HTERT RPE-1 (cell line): ENCODE measurements around the gene UQCC5.
"Not testable (repeated sequence)": the region's sequence is repeated elsewhere in the genome, so short reads cannot be mapped to it uniquely, and the experiment has no call there.

Source experiments
- in situ Hi-C: fragments of 300-500 bp; cut with MboI; formaldehyde crosslinking; loops from 4 replicates; pipeline ENCODE4 v1.14.3; 2020; ENCODE audit warnings: low sequenced_read_pairs

Gene UQCC5

DNA sequence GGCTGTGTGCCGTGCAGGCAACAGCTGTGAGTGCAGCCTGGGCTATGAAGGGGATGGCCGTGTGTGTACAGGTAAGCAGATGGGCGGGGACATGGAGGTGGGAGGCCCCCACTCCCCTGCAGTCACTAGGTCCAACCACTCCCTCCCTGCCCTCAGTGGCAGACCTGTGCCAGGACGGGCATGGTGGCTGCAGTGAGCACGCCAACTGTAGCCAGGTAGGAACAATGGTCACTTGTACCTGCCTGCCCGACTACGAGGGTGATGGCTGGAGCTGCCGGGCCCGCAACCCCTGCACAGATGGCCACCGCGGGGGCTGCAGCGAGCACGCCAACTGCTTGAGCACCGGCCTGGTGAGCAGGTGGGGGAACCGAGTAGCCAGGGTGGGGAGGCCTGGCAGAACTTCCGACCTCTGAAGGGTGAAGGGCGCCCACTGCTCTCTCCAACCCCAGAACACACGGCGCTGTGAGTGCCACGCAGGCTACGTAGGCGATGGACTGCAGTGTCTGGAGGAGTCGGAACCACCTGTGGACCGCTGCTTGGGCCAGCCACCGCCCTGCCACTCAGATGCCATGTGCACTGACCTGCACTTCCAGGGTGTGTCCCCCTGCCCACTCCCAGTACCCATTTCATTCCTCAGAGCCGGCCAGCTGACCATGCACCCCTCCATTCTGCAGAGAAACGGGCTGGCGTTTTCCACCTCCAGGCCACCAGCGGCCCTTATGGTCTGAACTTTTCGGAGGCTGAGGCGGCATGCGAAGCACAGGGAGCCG is 14.3 kb upstream of the UQCC5 start:
- in situ Hi-C loops = no loop called here

DNA sequence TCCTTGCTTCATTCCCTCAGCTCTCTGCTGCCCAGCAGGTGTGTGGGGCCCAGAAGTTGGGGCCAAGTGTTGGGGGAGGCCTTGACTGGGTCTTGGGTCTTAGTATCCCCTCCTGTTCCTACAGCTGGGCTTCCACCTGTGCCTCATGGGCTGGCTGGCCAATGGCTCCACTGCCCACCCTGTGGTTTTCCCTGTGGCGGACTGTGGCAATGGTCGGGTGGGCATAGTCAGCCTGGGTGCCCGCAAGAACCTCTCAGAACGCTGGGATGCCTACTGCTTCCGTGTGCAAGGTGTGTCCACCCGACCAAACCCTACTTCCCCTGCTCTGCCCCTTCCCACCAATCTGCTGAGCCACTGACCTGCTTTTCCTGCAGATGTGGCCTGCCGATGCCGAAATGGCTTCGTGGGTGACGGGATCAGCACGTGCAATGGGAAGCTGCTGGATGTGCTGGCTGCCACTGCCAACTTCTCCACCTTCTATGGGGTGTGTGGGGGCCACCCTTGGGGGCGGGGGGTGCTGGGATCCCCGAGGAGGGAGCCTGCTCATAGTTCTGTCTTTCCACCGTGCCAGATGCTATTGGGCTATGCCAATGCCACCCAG is 13.7 kb upstream of the UQCC5 start:
- in situ Hi-C loops = no loop called here

DNA sequence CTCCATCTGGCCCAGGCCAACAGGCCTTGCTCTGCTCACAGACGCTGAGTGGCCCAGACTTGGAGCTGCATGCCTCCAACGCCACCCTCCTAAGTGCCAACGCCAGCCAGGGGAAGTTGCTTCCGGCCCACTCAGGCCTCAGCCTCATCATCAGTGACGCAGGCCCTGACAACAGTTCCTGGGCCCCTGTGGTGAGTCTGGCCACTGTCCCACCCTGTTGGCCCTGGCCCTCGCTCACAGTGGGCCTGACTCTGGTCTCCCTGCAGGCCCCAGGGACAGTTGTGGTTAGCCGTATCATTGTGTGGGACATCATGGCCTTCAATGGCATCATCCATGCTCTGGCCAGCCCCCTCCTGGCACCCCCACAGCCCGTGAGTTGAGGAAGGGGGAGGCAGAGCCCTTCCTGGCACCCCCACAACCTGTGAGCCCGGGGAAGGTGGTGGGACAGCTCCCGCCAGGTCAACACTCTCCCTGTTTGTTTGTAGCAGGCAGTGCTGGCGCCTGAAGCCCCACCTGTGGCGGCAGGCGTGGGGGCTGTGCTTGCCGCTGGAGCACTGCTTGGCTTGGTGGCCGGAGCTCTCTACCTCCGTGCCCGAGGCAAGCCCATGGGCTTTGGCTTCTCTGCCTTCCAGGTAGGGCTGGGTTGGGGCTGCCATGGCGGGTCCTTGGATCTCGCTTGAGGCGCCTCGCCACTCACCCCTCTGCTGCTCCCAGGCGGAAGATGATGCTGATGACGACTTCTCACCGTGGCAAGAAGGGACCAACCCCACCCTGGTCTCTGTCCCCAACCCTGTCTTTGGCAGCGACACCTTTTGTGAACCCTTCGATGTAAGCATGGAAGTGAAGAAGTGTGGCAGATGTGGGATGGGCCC is 12.8 kb upstream of the UQCC5 start:
- in situ Hi-C loops = no loop called here

DNA sequence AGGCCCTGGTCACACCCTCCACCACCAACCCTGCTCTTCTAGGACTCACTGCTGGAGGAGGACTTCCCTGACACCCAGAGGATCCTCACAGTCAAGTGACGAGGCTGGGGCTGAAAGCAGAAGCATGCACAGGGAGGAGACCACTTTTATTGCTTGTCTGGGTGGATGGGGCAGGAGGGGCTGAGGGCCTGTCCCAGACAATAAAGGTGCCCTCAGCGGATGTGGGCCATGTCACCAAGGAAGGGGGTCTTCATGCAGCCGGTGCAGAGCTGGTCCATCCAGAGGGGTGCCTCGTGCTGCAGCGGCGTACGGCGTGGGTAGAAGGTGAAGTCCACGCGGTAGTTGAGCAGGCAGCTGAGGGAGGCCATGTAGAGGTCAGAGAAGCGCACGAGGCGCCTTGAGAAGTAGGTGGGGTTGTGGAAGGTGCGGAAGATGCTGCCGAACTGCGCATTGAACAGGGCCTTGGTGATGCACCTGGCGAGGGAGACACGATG is 12.1 kb upstream of the UQCC5 start:
- in situ Hi-C loops = no loop called here

DNA sequence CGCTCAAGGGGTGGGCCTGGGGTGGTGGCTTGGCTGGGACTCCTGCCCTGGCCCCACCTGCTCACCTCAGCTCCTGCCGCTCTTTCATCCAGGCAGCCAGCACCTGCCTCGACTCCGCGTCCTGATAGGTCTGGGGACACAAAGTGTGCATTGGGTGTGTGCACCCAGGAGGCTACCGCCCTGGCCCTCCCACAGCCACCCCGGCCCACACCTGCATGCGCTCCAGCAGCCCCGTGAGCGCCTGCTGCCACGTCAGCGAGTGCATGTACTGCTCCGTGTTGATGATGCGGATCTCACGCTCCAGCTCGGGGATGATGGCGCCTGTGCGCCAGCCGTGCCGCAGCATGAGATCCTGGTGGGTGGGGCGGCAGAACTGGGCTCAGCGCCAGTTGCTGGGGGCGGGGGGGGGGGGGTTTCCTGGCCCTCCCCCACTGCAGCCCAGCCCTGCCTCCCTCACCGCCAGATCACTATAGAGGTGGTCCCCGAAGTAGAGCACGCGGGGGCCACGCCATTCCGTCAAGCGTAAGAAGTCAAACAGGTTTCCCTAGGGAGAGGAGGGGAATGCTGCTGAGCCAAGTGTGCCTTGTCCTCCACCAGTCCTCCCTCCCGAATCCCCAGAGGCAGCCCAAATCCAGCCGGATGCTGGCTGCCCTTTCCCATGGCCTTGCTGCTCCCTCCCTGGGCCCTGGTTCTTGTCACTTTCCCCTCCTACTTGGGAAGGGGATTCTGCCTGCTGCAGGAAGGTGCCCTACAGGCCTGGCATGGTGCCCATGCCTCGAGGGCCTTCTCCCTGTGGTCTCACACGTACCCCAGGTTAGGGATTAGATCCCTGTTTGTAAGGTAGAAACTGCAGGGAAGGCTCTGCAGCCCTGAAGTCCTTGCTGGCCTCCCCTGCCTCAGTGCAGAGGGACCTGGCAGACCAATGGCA is 11.4 kb upstream of the UQCC5 start:
- in situ Hi-C loops = no loop called here

DNA sequence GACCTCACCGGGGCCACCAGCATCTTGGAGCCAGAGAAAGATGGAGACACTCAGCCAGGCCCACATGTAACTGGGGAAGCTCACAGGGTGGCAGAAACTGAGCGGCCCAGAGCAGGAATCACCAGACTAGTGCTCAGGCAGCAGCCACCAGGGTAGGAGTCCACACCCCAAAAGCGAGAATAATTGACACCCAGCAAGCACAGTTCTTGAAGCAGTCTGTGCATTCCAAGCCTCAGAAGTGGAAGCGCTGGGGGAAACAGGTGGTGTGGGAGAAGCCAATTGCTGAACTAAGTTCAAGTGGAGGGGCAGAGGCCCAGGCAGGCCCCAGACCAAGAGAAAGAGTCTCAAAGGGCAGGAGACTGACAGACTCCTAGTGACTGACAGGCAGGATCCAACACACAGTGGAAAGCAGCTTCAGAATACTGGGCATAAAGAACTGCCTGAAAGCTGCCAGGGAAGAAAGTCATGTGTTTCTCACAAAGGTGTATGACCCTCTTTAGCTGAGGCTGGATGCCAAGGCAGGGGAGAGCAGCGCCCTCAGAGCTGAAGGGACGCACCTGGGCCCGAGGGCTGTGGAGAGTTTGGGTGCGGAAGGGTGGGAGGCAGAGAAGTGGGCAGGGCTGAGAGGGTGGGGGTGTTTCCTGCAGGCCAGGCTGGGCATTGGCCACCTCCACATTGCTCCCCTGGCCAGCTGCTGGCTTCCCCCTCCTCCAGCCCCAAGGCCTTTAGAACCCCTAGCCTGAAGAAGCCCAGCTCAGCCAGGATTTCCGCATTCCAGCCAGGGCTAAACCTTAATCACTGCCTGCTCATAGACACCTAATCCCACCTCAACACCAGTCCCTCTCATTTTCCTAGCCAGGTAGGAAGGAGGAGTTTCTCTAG is 10.5 kb upstream of the UQCC5 start:
- in situ Hi-C loops = no loop called here

DNA sequence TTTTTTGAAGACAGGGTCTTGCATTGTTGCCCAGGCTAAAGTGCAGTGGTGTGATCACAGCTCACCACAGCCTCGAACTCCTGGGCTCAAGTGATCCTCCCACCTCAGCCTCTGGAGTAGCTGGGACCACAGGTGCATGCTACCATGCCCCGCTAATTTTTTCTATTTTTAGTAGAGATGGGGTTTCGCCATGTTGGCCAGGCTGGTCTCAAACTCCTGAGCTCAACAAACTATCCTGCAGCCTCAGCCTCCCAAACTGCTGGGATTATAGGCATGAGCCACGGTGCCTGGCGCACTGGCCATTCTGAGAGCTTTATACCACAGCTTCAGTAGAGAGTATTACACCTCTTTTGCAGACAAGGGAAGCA is 9.8 kb upstream of the UQCC5 start:
- in situ Hi-C loops = not testable (repeated sequence)

DNA sequence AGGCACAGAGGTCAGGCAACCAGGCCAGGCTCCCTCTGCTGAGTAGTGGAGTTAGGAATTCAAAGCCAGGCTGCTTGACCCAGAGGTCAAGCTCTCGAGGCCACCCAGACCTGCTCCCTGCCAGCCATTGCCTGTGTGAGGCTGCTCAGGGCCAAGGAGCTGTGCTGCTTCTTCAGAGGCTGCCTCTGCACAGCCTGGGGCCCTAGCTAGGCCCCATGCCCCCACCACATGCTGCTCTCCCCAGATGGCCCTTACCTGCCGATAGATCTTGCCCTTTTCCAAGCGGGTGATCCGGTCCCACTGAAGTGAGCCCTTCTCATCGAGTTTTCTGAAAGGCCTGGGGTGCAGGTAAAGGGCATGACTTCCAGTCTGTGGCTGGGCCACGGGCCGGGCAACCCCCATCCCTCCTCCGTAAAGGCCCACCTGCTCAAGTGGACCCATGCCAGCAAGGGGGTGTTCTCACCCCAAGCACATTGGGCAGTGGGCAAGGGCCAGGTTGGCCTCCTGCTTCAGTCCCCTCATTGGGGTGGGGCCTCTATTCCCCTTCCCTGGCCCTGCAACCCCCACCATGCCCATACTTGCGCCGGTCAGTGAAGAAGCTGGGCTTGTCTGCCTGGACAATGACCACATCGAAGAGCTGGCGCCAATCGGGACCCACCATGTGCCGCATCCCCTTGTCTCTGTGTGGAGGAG is 9.2 kb upstream of the UQCC5 start:
- in situ Hi-C loops = no loop called here

DNA sequence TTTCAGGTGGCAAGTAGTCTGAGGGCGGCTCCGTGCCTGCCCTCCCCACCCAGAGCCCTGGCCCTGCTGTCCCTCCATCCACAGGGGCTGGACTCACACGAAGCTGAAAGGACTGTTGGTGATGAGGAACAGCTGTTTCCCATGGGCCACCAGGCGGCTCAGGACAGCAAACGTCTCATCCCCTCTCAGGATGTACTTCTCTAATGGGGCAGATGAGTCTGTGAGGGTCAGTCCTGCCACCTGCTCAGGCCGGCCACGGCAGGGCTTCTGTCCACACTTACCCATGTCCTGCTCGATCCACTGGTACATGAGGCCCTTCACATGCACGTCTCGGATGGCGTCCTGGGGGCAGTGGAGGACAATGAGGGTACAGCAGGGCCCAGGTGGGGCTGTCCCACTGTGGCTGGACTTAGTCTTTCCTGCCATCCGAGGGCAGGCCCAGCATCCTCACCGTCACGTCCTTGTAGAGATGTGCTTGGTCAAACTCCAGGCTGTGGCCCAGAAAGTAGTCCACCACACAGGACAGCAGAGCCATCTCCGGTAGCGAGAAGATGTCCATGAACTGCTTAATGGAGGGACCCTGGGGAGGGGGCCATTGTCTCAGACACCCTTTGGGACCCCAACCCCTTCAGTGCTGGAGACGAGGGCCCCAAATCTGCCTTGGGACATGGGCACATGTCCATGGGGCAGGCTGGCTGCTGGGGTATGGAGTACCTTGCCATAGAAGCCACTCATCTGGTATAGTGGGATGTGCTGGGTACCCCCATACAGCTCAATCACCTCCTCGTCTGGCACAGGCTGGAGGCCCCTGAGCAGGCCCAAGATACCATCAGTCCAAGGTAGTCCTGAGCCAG is 8.4 kb upstream of the UQCC5 start:
- in situ Hi-C loops = no loop called here

DNA sequence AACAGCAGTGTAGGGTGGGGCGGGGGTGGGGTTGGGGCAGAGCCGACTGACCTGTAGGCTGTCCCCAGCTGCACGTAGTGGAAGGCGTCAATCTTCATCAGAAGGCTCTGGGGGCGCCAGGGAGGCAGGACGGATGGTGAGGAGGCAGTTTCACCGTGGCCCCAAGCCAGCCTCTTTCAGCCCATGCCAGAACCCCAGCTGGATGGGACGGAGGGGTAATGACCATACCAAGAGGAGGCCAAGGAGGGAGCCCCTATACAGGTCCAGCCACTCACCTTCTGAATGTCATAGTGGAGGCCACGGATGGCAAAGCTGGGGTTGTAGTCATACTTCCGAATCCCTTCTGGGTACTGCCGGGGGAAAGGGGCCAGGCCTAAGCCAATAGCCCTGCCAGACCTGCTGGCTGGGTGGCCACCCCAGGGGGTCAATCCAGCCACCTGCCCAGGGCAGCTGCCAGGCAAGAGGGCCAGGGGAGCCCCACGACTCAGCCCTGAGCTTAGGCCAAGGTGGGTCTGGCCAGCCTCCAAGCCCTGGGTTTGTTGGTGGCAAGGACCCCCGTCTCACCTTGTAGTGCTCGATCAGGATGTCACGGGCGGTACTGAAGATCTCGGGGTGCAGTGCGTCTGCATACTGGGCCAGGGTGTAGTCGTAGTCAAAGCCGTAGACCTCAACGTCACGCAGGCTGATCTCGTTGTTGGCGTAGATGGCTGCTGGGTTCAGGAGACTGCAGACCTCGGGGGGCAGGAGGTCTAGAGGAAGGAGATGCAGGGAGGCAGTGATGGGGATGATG is 7.6 kb upstream of the UQCC5 start:
- in situ Hi-C loops = no loop called here

DNA sequence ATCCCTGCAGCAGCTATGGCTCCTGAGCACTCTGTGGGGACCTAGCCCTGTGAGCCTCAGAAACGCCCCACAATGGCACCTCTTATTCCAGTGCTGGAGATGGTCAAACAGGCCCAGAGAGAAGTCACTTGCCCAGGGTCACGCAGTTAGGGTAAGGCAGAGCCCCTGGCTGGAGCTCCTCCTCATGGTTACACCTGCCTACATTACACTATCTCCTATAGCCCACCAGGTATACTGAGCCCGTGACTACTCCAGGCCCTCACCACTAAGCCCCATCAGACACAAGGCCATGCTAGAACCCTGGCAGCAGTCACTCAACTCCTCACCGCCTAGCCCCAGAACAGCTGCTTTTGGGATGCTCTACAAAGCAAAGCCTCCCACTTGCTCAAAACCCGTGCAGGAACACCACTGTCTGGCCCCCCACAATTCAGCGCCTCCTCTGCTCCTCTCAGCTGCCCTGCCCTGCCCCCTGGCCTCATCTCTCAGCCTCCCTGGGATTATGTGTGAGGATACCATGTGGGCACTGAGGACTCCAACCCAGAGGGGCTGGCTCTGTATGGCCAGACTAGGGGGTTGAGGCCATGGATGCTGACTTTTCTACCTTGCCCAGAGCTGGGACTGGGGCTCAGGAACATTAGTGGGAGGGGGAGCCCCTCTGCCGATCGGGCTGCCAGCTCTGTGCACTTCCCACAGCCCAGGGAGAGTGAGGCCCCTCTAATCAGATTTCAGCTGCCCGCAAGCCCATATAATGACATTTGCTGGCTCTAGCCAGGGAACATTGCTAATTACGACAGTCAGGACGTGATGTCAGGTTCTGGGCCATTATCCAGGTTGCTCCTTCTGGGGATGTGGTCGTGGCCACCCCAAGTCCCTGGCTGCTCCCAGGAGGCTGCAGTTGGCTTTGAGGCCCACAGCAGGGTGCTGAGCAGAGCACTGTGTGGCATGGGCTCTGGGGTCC is 6.8 kb upstream of the UQCC5 start:
- in situ Hi-C loops = no loop called here

DNA sequence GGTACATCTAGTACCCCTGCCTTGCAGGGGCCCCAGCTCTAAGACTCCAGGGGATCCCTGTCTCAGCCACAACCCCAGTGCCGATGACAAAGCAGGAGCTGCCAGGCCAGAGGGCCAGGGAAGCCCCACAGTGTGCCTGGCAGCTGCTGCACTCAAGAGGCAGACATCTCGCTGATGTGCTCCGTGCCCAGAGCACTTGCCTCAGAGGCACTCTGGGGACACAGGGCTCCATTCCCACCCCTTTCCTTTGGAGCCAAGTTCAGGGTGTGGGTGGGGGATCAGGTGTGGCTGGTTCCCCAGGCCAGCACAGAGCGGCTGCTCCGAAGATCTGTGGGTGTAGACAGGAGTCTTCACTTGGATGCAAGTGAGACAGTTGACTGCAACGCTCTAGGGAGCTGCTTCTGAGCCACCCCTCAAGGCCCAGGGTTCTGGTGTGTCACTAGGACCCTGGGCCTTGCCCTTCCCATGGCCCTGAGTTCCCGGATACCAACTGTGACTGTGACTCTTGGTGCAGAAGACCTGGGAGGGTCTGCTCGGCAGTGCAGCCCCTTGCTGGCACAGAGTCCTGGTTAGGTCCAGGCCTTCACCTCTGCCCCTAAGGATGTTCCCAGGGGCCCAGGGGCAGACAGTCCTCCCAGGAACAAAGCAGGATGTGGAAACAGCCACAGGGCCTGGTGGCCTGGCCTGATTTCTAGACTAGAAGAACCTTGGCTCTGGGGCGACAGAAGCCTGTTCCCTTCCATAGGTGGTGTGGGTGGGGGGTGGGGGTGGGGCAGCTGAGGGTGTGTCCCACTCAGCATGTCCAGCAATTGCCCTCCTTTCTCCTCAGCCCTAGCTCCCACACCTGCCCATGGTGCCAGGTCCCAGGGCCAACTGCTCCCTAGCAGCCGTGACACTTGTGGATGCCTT is 5.2 kb upstream of the UQCC5 start:
- in situ Hi-C loops = no loop called here

DNA sequence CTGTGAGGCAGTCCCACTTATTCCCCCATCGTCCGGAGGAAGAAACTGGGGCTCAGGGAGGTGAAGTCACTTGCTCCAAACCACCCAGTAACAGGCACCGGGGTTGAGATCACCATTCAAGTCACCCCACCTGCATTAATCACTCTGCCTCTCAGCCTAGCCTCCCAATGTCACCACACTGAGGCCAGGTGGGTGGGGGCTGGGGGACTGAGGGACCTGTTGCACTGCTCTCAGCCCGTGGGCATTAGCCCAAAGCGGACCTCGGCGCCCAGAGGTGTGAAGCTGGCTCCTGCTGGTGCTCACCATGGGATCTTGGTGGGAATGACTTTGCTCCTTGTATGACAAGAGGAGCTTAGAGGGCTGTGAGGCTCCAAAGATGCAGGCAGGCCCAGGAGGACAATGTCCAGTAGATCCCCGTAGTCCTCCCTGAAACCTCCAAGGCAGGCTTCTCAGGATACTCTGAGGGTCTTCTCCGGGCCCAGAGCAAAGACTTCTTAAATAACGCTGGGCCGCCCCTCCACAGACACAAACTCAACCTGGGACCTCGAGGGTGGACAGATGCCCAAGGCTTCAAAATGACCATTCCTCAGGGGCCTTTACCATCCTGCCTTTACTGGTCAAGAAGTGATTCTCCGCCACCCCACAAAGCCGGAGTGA is 4.4 kb upstream of the UQCC5 start:
- in situ Hi-C loops = no loop called here

DNA sequence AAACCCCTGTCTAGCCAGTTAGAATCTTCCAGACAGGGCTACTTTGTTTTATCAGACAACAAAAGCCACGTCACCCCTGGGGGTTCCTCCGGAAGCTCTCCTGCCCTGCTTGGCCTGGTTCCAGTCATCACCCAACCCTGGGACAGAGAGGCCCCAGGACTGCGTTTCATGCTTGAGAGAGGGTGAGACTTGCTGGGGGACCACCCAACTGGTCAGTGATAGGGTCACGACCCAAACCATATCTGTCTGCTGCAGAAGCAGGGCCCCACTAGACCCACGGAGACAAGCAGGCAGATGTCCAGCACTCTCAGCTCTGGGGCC is 3.9 kb upstream of the UQCC5 start:
- in situ Hi-C loops = no loop called here
